Ovary (tissue), 9 donors: ENCODE measurements around the gene CWC22. TPM values are rescaled to one million over a fixed set of nuclear protein-coding genes. Genes with fewer than 3 reads are reported as not detected.

ENCODE experiments used
- DNase-seq, 5 donors: peaks; one replicate each; pipeline ENCODE4 v3.0.0-alpha.2; 2019 to 2020
- H3K27ac ChIP-seq, 2 donors: fragments of 200-600 bp; one replicate each; pipeline versions ENCODE4 v1.5.1 to v1.8.0; 2019 to 2022
- H3K27me3 ChIP-seq: fragments of 200-600 bp; one replicate; pipeline ENCODE4 v1.8.0; 2022
- H3K36me3 ChIP-seq: fragments of 200-600 bp; sonication (generic); one replicate; pipeline ENCODE4 v1.5.1; 2019
- H3K4me1 ChIP-seq: one replicate; pipeline ENCODE4 v1.8.1; 2013; ENCODE audit warnings: mild to moderate bottlenecking, moderate library complexity; ENCODE audit not compliant: insufficient read depth
- H3K4me3 ChIP-seq: fragments of 200-600 bp; sonication (generic); one replicate; pipeline ENCODE4 v1.5.1; 2017
- H3K9me3 ChIP-seq, 2 donors: fragments of 200-600 bp in 1 of 2; sonication (generic) in 1 of 2; one replicate each; pipeline versions ENCODE4 v1.5.1 to v1.8.1; 2013 to 2019; ENCODE audit warnings: mild to moderate bottlenecking in 1 of 2, moderate library complexity in 1 of 2
- CTCF ChIP-seq, 3 donors: fragments of 450-650 bp in 2 of 3; fragments of 200-600 bp in 1 of 3; IDR thresholded peaks; one replicate each; pipeline versions ENCODE4 v1.5.1 to v1.8.0; 2016 to 2022; ENCODE audit warnings: antibody characterized with exemption in 3 of 3, mild to moderate bottlenecking in 1 of 3
- EP300 ChIP-seq: sonication (generic); formaldehyde crosslinking; IDR thresholded peaks from one replicate; pipeline ENCODE4 v1.6.1; 2017; ENCODE audit warnings: antibody characterized with exemption
- POLR2A ChIP-seq: fragments of 450-650 bp; IDR thresholded peaks from one replicate; pipeline ENCODE4 v1.6.1; 2017; ENCODE audit warnings: antibody characterized with exemption, mild to moderate bottlenecking, moderate library complexity
- WGBS, 3 donors: extraction: QIAGEN DNeasy Blood & Tissue Kit in 1 of 3; methylation state at CpG; one replicate each; pipeline versions ENCODE4 v1.1.5 to v1.1.7; 2013 to 2017; 5-methylcytosine and 5-hydroxymethylcytosine counted together
- intact Hi-C, 4 donors: fragments of 100-400 bp; cut with DNase I; formaldehyde crosslinking; loops; one replicate each; pipeline versions ENCODE4 v1.11.0 to v1.15.1; 2022 to 2023
- polyA plus RNA-seq, 2 donors: library from polyadenylated mRNA; stranded (reverse); fragments of 200-250 nt in 1 of 2; fragments of 350-450 nt in 1 of 2; fragmentation: Illumina TruSeq in 1 of 2; extraction: RNeasy Lipid Tissue Mini Kit (QIAGEN cat#74804) in 1 of 2; gene quantifications; one replicate each; pipeline ENCODE4 v1.2.3, GENCODE V29; 2013 to 2014
- total RNA-seq, 7 donors: library from RNA; depleted of rRNA in 2 of 7; stranded (reverse); fragments of >200 nt in 2 of 7; fragmentation: NEBNext Ultra II Directional in 3 of 7; extraction: Animal tissue kit (Norgen Biotek cat#: 25700) in 3 of 7; gene quantifications; one replicate each; pipeline versions ENCODE4 v1.1.0 to v1.2.4, GENCODE V29; 2016 to 2023
- donor health status: DM: no; HTN: no; CAD: no; lungs with moderate emphysema.
- donor health status: DM: no; HTN: no; CAD: no.
- donor health status: Bipolar disorder and iron deficiency.
- donor health status: DM: yes; HTN: yes; CAD: no.
- donor health status: DM: no; HTN: no; CAD: no.
- donor health status: DM: yes; HTN: yes; CAD: no.

CWC22 gene
- total and polyA plus RNA-seq, 9 donors: 14.9 to 25.2 (median 20.2) TPM

- H3K4me3 ChIP-seq: no peak overlapping the region
- no peaks in the 10 kb centered on the region for H3K4me1 ChIP-seq
- H3K27ac ChIP-seq: no peak overlapping the region
- 85 to 93% (median 86%) methylated on average over 4 of the region's 4 CpGs for WGBS, 3 donors
- no peak for DNase-seq
- intact Hi-C loops: no loop called here
- no peaks in the 10 kb centered on the region for H3K36me3 ChIP-seq
- H3K9me3 ChIP-seq: no peaks in the 10 kb centered on the region
- H3K27me3 ChIP-seq: no peaks in the 10 kb centered on the region
- TF ChIP-seq POLR2A (no peak), EP300 (no peak), CTCF (IDR thresholded peaks at IDR 0.05) (no peak)
These were observed 93.3 kb downstream of the CWC22 start for GRCh38 chr2:179913809-179914208.

- H3K4me1 ChIP-seq: no peaks in the 10 kb centered on the region
- no peaks in the 10 kb centered on the region for H3K36me3 ChIP-seq
- H3K4me3 ChIP-seq: no peak overlapping the region
- WGBS, 3 donors: 62 to 78% (median 70%) methylated on average over 3 of the region's 3 CpGs
- H3K9me3 ChIP-seq: no peaks in the 10 kb centered on the region
- no peaks in the 10 kb centered on the region for H3K27me3 ChIP-seq
- TF ChIP-seq CTCF (IDR thresholded peaks at IDR 0.05) (no peak), EP300 (no peak), POLR2A (no peak)
- intact Hi-C loops: no loop called here
- no peak overlapping the region for H3K27ac ChIP-seq
- DNase-seq: no peak
These were observed 95.5 kb downstream of the CWC22 start for GRCh38 chr2:179911569-179911968.

- TF ChIP-seq CTCF (IDR thresholded peaks at IDR 0.05): no peak
- no peak for TF ChIP-seq EP300
- no peak for TF ChIP-seq POLR2A
- Histone ChIP-seq H3K27me3 (no peaks in the 10 kb centered on the region), H3K27ac (no peak overlapping the region), H3K4me1 (no peaks in the 10 kb centered on the region), H3K4me3 (no peak overlapping the region), H3K9me3 (no peaks in the 10 kb centered on the region), H3K36me3 (no peaks in the 10 kb centered on the region)
- no peak for DNase-seq
- 66 to 74% (median 69%) methylated on average over 3 of the region's 3 CpGs for WGBS, 3 donors
- intact Hi-C loops: no loop called here
These were observed 96.4 kb downstream of the CWC22 start for GRCh38 chr2:179910735-179911113.

- H3K36me3 ChIP-seq: no peaks in the 10 kb centered on the region
- intact Hi-C loops: no loop called here
- no peaks in the 10 kb centered on the region for H3K4me1 ChIP-seq
- H3K27ac ChIP-seq: no peak overlapping the region
- no peak for TF ChIP-seq POLR2A
- no peak for TF ChIP-seq EP300
- TF ChIP-seq CTCF (IDR thresholded peaks at IDR 0.05): no peak
- WGBS, 3 donors: 68 to 69% (median 69%) methylated on average over 6 of the region's 6 CpGs
- DNase-seq: no peak
- H3K9me3 ChIP-seq: no peaks in the 10 kb centered on the region
- H3K4me3 ChIP-seq: no peak overlapping the region
- H3K27me3 ChIP-seq: no peaks in the 10 kb centered on the region
These were observed 97.0 kb downstream of the CWC22 start for GRCh38 chr2:179909845-179910734.
